H1 (cell line): ENCODE data around the gene MDM4. TPM values are rescaled to one million over a fixed set of nuclear protein-coding genes. Genes with fewer than 3 reads are reported as not detected.

Experiments used
- ATF2 ChIP-seq: IDR thresholded peaks from 2 replicates; pipeline ENCODE4 v1.6.1; 2012; ENCODE audit warnings: low read length, inconsistent platforms
- CBX5 ChIP-seq: fragments of 300-800, 300-1000 bp; sonication (generic); IDR thresholded peaks from 2 replicates; pipeline ENCODE4 v1.7.1; 2016; ENCODE audit warnings: antibody characterized with exemption, low read length, low read depth
- CEBPB ChIP-seq: IDR thresholded peaks from 2 replicates; pipeline ENCODE4 v1.6.1; 2012; ENCODE audit warnings: low read depth, low read length
- CHD1 ChIP-seq: IDR thresholded peaks from 2 replicates; pipeline ENCODE4 v1.6.1; 2012; ENCODE audit warnings: low read depth, low read length, improper control_type of control experiment
- CHD2 ChIP-seq: IDR thresholded peaks from 2 replicates; pipeline ENCODE4 v1.6.1; 2012; ENCODE audit warnings: low read length, improper control_type of control experiment
- CREB1 ChIP-seq: IDR thresholded peaks from 2 replicates; pipeline ENCODE4 v1.6.1; 2012; ENCODE audit warnings: inconsistent platforms
- E2F6 ChIP-seq: IDR thresholded peaks from 2 replicates; pipeline ENCODE4 v1.6.1; 2012; ENCODE audit warnings: inconsistent platforms
- EP300 ChIP-seq, 2 experiments: IDR thresholded peaks; 1 replicate in 1 of 2; 2 replicates in 1 of 2; pipeline ENCODE4 v1.6.1; 2011 to 2012; ENCODE audit warnings: low read depth in 2 of 2, low read length in 2 of 2, mild to moderate bottlenecking in 2 of 2, borderline replicate concordance in 1 of 2, inconsistent platforms in 1 of 2, moderate library complexity in 1 of 2
- HDAC6 ChIP-seq: IDR thresholded peaks from one replicate; pipeline ENCODE4 v1.7.1; 2012; ENCODE audit warnings: low read depth, mild to moderate bottlenecking, inconsistent platforms, low read length, moderate library complexity
- MAFK ChIP-seq: IDR thresholded peaks from 2 replicates; pipeline ENCODE4 v1.6.1; 2012; ENCODE audit warnings: low read depth, mild to moderate bottlenecking, improper control_type of control experiment, low read length
- MAX ChIP-seq: IDR thresholded peaks from 2 replicates; pipeline ENCODE4 v1.6.1; 2012; ENCODE audit warnings: inconsistent platforms
- NRF1 ChIP-seq: IDR thresholded peaks from 2 replicates; pipeline ENCODE4 v1.6.1; 2011; ENCODE audit warnings: mild to moderate bottlenecking, low read depth, low read length, improper control_type of control experiment
- POLR2A ChIP-seq, 2 experiments: IDR thresholded peaks; 1 replicate in 1 of 2; 2 replicates in 1 of 2; pipeline ENCODE4 v1.6.1; 2011; ENCODE audit warnings: low read depth in 2 of 2, low read length in 2 of 2, mild to moderate bottlenecking in 2 of 2; ENCODE audit errors: control extremely low read depth in 1 of 2
- POLR2AphosphoS5 ChIP-seq: IDR thresholded peaks from 2 replicates; pipeline ENCODE4 v1.6.1; 2011; ENCODE audit warnings: low read depth, low read length
- RNF2 ChIP-seq: fragments of 200-900, 300-1000 bp; sonication (generic); IDR thresholded peaks from 2 replicates; pipeline ENCODE4 v1.7.1; 2016; ENCODE audit warnings: borderline replicate concordance, low read depth, mild to moderate bottlenecking, antibody characterized with exemption, low read length; ENCODE audit not compliant: poor library complexity, severe bottlenecking; ENCODE audit errors: missing control alignments
- SIRT6 ChIP-seq: IDR thresholded peaks from one replicate; pipeline ENCODE4 v1.7.1; 2012; ENCODE audit warnings: low read length, inconsistent platforms
- SP2 ChIP-seq: IDR thresholded peaks from 2 replicates; pipeline ENCODE4 v1.6.1; 2012; ENCODE audit warnings: mild to moderate bottlenecking, low read length, inconsistent platforms
- SP4 ChIP-seq: IDR thresholded peaks from 2 replicates; pipeline ENCODE4 v1.6.1; 2012; ENCODE audit warnings: low read length, inconsistent platforms
- SRF ChIP-seq: IDR thresholded peaks from 2 replicates; pipeline ENCODE4 v1.6.1; 2011; ENCODE audit warnings: mild to moderate bottlenecking, low read depth, low read length, moderate library complexity
- SUZ12 ChIP-seq: fragments of 200-600 bp; sonication (generic); IDR thresholded peaks from 2 replicates; pipeline ENCODE4 v1.6.1; 2012; ENCODE audit warnings: mild to moderate bottlenecking, inconsistent platforms, low read length, moderate library complexity, mixed read lengths
- TAF1 ChIP-seq: IDR thresholded peaks from 2 replicates; pipeline ENCODE4 v1.6.1; 2011; ENCODE audit warnings: mild to moderate bottlenecking, low read depth, low read length
- ZNF274 ChIP-seq: IDR thresholded peaks from 2 replicates; pipeline ENCODE4 v1.7.0; 2012; ENCODE audit warnings: low read length, borderline replicate concordance; ENCODE audit errors: extremely low read depth
- polyA plus RNA-seq, 7 experiments: library from polyadenylated mRNA; depleted of rRNA in 3 of 7; stranded (reverse) in 5 of 7; unstranded in 2 of 7; fragments of >200 nt in 5 of 7; fragments of 200-250 nt in 2 of 7; gene quantifications; 1 replicate in 5 of 7; 2 replicates in 1 of 7; 4 replicates in 1 of 7; pipeline versions ENCODE4 v1.2.1 to v1.2.3, GENCODE V29; 2011 to 2013; ENCODE audit warnings: missing spikeins in 2 of 7, mixed read lengths in 2 of 7
- total RNA-seq: library from RNA; stranded (reverse); fragmentation: NEBNext Ultra II Directional; extraction: Animal tissue kit (Norgen Biotek cat#: 25700); gene quantifications from 2 replicates; pipeline ENCODE4 v1.2.1, GENCODE V29; 2021

The MDM4 gene
- total and polyA plus RNA-seq, 2 of the 8 experiments (the other 6 are each of a cell fraction or from before 2014, with no cell fraction given) = 10.8 to 84.9 TPM

GRCh38 chr1:204506201-204506968, 9.8 kb upstream of the MDM4 start (continued):
- TF ChIP-seq RNF2 (no peak), SRF (no peak), EP300 (IDR thresholded peaks at IDR 0.05; ENCODE audit: borderline replicate concordance in 1 of 2, low read depth in 2 of 2, low read length in 2 of 2) (no peak), CEBPB (0 out of 2 replicates have a peak, but pooled peaks have one; percentile 56), CBX5 (no peak), CHD1 (0 out of 2 replicates have a peak, but pooled peaks have one; percentile 44), ZNF274 (no peak), CREB1 (no peak), HDAC6 (no peak), MAFK (peak; percentile 80; the same call in 1 of the 2 replicates), POLR2AphosphoS5 (no peak), POLR2A (IDR thresholded peaks at IDR 0.05; ENCODE audit: control extremely low read depth in 1 of 2, low read depth in 2 of 2, low read length in 2 of 2) (no peak), CHD2 (no peak), SP4 (no peak), MAX (no peak), SUZ12 (no peak), E2F6 (no peak; the same call in 1 of the 2 replicates), SIRT6 (no peak), NRF1 (peak; percentile 14; the same call in 1 of the 2 replicates), ATF2 (no peak), SP2 (no peak), TAF1 (peak; percentile 73)
